ENCODE measurements around the gene UXS1. TPM values are rescaled to one million over a fixed set of nuclear protein-coding genes. Genes with fewer than 3 reads are reported as not detected.

The UXS1 gene
- total RNA-seq, 1 donor from 2014 or later = 49.2 TPM

DNA sequence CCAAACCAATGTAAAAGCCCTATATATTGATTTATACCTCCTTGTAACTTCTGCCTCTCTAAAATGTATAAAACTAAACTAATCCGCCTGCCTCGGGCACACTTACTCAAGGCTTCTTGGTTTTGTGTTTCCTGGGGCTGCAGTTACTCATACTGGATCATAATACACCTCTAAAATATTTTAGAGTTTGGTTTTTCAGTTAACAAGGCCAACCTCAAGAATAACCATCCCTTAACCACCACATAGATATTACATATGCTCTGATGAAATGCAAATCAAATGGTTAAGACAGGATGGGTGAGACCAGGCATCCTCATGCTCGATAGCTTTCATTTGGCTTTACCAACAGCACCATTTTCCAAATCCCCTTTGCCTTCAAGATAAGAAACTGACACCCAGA is 46.4 kb downstream of the UXS1 start:
- no peak overlapping the region for H3K4me3 Mint-ChIP-seq (ENCODE audit: unreplicated experiment)
- H3K4me1 Mint-ChIP-seq (ENCODE audit: low read depth, unreplicated experiment) = peaks cover 25% of the 10 kb centered on the region
- Histone ChIP-seq H3K79me2 (ENCODE audit: insufficient read depth, low read length) (no peaks in the 10 kb centered on the region), H3K4me3 (ENCODE audit: insufficient read depth, low read depth, low read length) (no peak overlapping the region), H3K36me3 (ENCODE audit: insufficient read depth, low read length) (peaks cover 4% of the 10 kb centered on the region), H4K20me1 (ENCODE audit: insufficient read depth, low read length) (peaks cover 2% of the 10 kb centered on the region), H3K9ac (ENCODE audit: low read length) (no peak overlapping the region), H3K27ac (ENCODE audit: low read depth, low read length) (no peak overlapping the region), H3K9me3 (ENCODE audit: insufficient read depth, low read depth, low read length) (no peaks in the 10 kb centered on the region), H2AFZ (ENCODE audit: low read depth, low read length) (no peak overlapping the region), H3K4me2 (ENCODE audit: low read length) (peak overlapping the region; percentile 50), H3K4me1 (ENCODE audit: insufficient read depth, low read length) (peaks cover 22% of the 10 kb centered on the region), H3K27me3 (ENCODE audit: insufficient read depth, low read length) (no peaks in the 10 kb centered on the region)
- peaks cover 14% of the 10 kb centered on the region for H3K36me3 Mint-ChIP-seq (ENCODE audit: low read depth, unreplicated experiment)
- TF ChIP-seq, protein P1, sequence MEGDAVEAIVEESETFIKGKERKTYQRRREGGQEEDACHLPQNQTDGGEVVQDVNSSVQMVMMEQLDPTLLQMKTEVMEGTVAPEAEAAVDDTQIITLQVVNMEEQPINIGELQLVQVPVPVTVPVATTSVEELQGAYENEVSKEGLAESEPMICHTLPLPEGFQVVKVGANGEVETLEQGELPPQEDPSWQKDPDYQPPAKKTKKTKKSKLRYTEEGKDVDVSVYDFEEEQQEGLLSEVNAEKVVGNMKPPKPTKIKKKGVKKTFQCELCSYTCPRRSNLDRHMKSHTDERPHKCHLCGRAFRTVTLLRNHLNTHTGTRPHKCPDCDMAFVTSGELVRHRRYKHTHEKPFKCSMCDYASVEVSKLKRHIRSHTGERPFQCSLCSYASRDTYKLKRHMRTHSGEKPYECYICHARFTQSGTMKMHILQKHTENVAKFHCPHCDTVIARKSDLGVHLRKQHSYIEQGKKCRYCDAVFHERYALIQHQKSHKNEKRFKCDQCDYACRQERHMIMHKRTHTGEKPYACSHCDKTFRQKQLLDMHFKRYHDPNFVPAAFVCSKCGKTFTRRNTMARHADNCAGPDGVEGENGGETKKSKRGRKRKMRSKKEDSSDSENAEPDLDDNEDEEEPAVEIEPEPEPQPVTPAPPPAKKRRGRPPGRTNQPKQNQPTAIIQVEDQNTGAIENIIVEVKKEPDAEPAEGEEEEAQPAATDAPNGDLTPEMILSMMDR (IDR thresholded peaks at IDR 0.05; ENCODE audit: insufficient read depth, low read depth, low read length) = no peak
- no peak for TF ChIP-seq EZH2 (IDR thresholded peaks at IDR 0.05; ENCODE audit: insufficient read depth, low read length)
- peak overlapping the region; percentile 91 for H3K27ac Mint-ChIP-seq (ENCODE audit: unreplicated experiment)
- DNase-seq (ENCODE audit: low read depth) (no peak), FAIRE-seq (no peak)
- no peaks in the 10 kb centered on the region for H3K27me3 Mint-ChIP-seq (ENCODE audit: low read depth, unreplicated experiment)
- H3K9me3 Mint-ChIP-seq (ENCODE audit: unreplicated experiment) = peaks cover 3% of the 10 kb centered on the region

DNA sequence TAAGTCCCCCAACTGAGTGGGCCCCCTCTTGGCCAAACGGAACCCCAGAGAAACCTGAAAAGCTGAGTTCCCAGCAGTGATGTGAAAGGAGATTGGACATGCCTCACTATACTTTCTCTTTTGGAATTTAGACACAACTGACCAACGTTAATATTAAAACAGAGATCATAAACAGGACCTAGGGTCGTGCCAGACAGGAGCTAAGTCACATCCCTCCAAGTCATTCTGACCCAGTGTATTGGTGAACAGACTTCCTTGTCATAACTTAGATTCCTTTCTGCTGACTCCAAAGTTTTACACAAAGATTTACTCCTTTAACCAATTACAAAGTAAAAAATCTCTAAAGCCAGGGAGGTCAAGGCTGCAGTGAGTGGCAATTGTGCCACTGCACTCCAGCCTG is 46.9 kb downstream of the UXS1 start:
- Histone ChIP-seq H3K36me3 (ENCODE audit: insufficient read depth, low read length) (peaks cover 4% of the 10 kb centered on the region), H3K27me3 (ENCODE audit: insufficient read depth, low read length) (no peaks in the 10 kb centered on the region), H3K4me3 (ENCODE audit: insufficient read depth, low read depth, low read length) (no peak overlapping the region), H4K20me1 (ENCODE audit: insufficient read depth, low read length) (peaks cover 5% of the 10 kb centered on the region), H3K4me1 (ENCODE audit: insufficient read depth, low read length) (peaks cover 24% of the 10 kb centered on the region), H3K27ac (ENCODE audit: low read depth, low read length) (no peak overlapping the region), H3K9ac (ENCODE audit: low read length) (no peak overlapping the region), H3K4me2 (ENCODE audit: low read length) (peak overlapping the region; percentile 50), H2AFZ (ENCODE audit: low read depth, low read length) (no peak overlapping the region), H3K79me2 (ENCODE audit: insufficient read depth, low read length) (no peaks in the 10 kb centered on the region), H3K9me3 (ENCODE audit: insufficient read depth, low read depth, low read length) (no peaks in the 10 kb centered on the region)
- peaks cover 30% of the 10 kb centered on the region for H3K4me1 Mint-ChIP-seq (ENCODE audit: low read depth, unreplicated experiment)
- TF ChIP-seq, protein P1 (IDR thresholded peaks at IDR 0.05; ENCODE audit: insufficient read depth, low read depth, low read length) = no peak
- TF ChIP-seq EZH2 (IDR thresholded peaks at IDR 0.05; ENCODE audit: insufficient read depth, low read length) = no peak
- H3K36me3 Mint-ChIP-seq (ENCODE audit: low read depth, unreplicated experiment) = peaks cover 16% of the 10 kb centered on the region
- FAIRE-seq (peak; percentile 47), DNase-seq (ENCODE audit: low read depth) (peak; percentile 64)
- H3K4me3 Mint-ChIP-seq (ENCODE audit: unreplicated experiment) = peak overlapping the region; percentile 3
- H3K27me3 Mint-ChIP-seq (ENCODE audit: low read depth, unreplicated experiment) = no peaks in the 10 kb centered on the region
- peak overlapping the region; percentile 91 for H3K27ac Mint-ChIP-seq (ENCODE audit: unreplicated experiment)
- H3K9me3 Mint-ChIP-seq (ENCODE audit: unreplicated experiment) = peaks cover 2% of the 10 kb centered on the region

DNA sequence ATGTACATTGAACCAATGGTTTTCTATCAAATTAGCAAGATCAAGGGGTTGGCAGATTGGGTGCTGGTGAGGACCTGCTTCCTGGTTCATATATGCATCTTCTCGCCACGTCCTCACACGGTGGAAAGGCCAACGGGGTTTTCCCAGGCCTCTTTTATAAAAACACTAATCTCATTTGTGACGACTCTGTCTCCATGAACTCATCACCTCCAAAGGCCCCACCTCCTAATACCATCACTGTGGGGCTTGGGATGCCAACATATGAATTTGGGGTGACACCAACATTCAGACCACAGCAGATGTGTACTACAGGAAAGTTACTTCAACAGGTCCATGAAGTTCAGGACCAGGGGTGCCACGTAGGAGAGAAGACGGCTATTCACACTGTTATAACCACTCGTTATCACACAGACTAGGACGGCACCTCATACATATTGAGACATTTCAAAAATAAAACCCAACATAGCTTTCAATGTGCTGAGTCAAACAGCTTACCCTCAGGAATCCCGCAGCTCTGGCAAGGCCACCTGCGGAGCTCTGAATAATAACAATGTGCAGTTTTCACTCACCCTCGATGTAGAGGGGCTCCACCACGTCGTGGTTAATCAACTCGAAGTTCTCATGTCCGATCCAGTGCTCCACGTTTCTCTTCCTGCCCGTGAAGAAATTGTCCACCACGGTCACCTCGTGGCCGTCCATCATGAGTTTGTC is 49.3 kb downstream of the UXS1 start:
- Mint-ChIP-seq H3K4me1 (ENCODE audit: low read depth, unreplicated experiment) (peaks cover 30% of the 10 kb centered on the region), H3K4me3 (ENCODE audit: unreplicated experiment) (no peak overlapping the region), H3K36me3 (ENCODE audit: low read depth, unreplicated experiment) (peaks cover 16% of the 10 kb centered on the region), H3K27ac (ENCODE audit: unreplicated experiment) (no peak overlapping the region), H3K9me3 (ENCODE audit: unreplicated experiment) (peaks cover 2% of the 10 kb centered on the region), H3K27me3 (ENCODE audit: low read depth, unreplicated experiment) (no peaks in the 10 kb centered on the region)
- FAIRE-seq = no peak
- Histone ChIP-seq H3K79me2 (ENCODE audit: insufficient read depth, low read length) (no peaks in the 10 kb centered on the region), H3K4me3 (ENCODE audit: insufficient read depth, low read depth, low read length) (no peak overlapping the region), H3K4me1 (ENCODE audit: insufficient read depth, low read length) (peaks cover 24% of the 10 kb centered on the region), H3K36me3 (ENCODE audit: insufficient read depth, low read length) (peaks cover 4% of the 10 kb centered on the region), H3K9me3 (ENCODE audit: insufficient read depth, low read depth, low read length) (no peaks in the 10 kb centered on the region), H3K9ac (ENCODE audit: low read length) (no peak overlapping the region), H3K27me3 (ENCODE audit: insufficient read depth, low read length) (no peaks in the 10 kb centered on the region), H4K20me1 (ENCODE audit: insufficient read depth, low read length) (peaks cover 5% of the 10 kb centered on the region), H3K4me2 (ENCODE audit: low read length) (peak overlapping the region; percentile 42), H2AFZ (ENCODE audit: low read depth, low read length) (peak overlapping the region; percentile 20), H3K27ac (ENCODE audit: low read depth, low read length) (peak overlapping the region; percentile 10)
- TF ChIP-seq EZH2 (IDR thresholded peaks at IDR 0.05; ENCODE audit: insufficient read depth, low read length) = no peak
- TF ChIP-seq, protein P1 (IDR thresholded peaks at IDR 0.05; ENCODE audit: insufficient read depth, low read depth, low read length) = no peak
- DNase-seq (ENCODE audit: low read depth) = no peak
